ENCODE data around the gene BCAT1. TPM values are rescaled to one million over a fixed set of nuclear protein-coding genes. Genes with fewer than 3 reads are reported as not detected.

Gene BCAT1
- total and polyA plus RNA-seq, 9 of the 15 experiments (the other 6 are each of a cell fraction or from before 2014, with no cell fraction given) = 38.5 to 157 (median 66.8) TPM

DNA sequence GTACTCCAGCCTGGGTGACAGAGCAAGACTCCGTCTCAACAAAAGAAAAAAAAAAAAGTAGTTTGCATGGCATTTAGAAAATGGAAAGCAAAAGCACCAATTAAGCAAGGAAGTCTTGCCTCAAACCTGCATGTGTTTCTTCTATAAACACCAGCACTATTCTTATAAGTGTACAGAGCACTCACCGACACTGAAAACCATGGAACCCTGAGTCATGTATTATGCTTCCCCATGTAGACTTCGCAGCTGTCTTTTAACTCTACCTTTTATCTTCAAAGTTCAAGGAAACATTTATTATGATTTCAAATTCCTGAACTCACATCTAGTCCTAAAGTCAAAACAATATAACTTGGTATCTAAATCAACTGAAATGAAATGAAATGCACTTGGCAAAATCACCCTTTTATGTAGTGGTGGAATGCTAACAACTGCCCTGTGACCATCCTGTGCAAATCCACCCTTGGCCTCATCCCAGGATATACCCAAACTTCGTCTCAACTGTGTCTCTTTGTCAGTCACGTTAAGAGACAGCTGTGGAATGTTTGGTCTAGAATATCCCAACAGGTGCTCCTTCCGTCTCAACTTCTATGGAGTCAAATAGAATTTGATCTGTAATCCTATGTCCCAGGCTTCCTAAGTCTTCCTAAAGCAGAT, 4.8 kb downstream of the BCAT1 start:
- CTCF ChIA-PET (ENCODE audit: low intra/inter-chr PET ratio) = no interaction called here
- Histone ChIP-seq H3K36me3 (ENCODE audit: control insufficient read depth, insufficient read depth, low read length) (peaks cover 60% of the 10 kb centered on the region), H3K4me1 (replicated peaks in 1 of 2; ENCODE audit: control insufficient read depth in 2 of 2, insufficient read depth in 2 of 2, low read length in 2 of 2) (peaks cover 9 to 32% of the 10 kb centered on the region in 2 experiments), H3K4me3 (no peak overlapping the region), H3K9me1 (ENCODE audit: control insufficient read depth, insufficient read depth, low read length) (no peaks in the 10 kb centered on the region), H3K79me2 (ENCODE audit: control insufficient read depth, insufficient read depth, low read length) (peaks cover 99% of the 10 kb centered on the region), H3K9ac (ENCODE audit: insufficient read depth in 1 of 2, low read depth in 2 of 2, low read length in 2 of 2) (peak overlapping the region in 1 of 2 experiments; percentile 94; a peak in 2 of 4 replicates), H3K4me2 (ENCODE audit: insufficient read depth, low read length) (peak overlapping the region; percentile 65), H3K27me3 (ENCODE audit: control insufficient read depth in 2 of 2, insufficient read depth in 2 of 2, low read length in 2 of 2) (no peaks in the 10 kb centered on the region), H3K9me3 (replicated peaks; ENCODE audit: control insufficient read depth, insufficient read depth, low read depth, low read length) (no peaks in the 10 kb centered on the region), H2AFZ (ENCODE audit: low read depth, low read length) (no peak overlapping the region), H3K27ac (ENCODE audit: extremely low read depth, low read depth, low read length) (peak overlapping the region; percentile 90), H4K20me1 (replicated peaks; ENCODE audit: control insufficient read depth, insufficient read depth, low read length) (peaks cover 10% of the 10 kb centered on the region; the same call in 1 of the 2 replicates)
- POLR2A ChIA-PET = interaction anchor here (0.7 to 1.3 kb wide), 5 partner anchors 9 to 1168 kb away, joined by 3 to 4 read pairs (median 3); partner anchors contain the start of genes DNAI7 and ETFRF1
- intact Hi-C loops (cut with micrococcal nuclease) (loop anchor here (10.0 kb wide), 1 partner anchor 249 kb away; no protein-coding TSS in a partner anchor), in situ Hi-C loops (cut with MboI) (no loop called here)
- ATAC-seq (no peak), DNase-seq (ENCODE audit: extremely low read depth in 1 of 4, low spot score in 3 of 4) (no peak), FAIRE-seq (no peak)
- 50% methylated on average over 5 of the region's 6 CpGs for WGBS (ENCODE audit: insufficient coverage, low coverage, missing lambda C conversion rate)
- BruUV-seq (replicated peaks) = no TSS peak
- TF ChIP-seq ZNF165 (CRISPR knock-in tag; IDR thresholded peaks at IDR 0.05; ENCODE audit: borderline replicate concordance) (no peak), CBFA2T3 (IDR thresholded peaks at IDR 0.05) (peak; percentile 27; the same call in 1 of the 2 replicates), RBFOX2 (IDR thresholded peaks at IDR 0.05; ENCODE audit: low read depth, low read length) (peak; percentile 43), MLLT1 (IDR thresholded peaks at IDR 0.05) (peak in 1 of 2 experiments; percentile 52; a peak in 1 of 4 replicates)
- TF ChIP-seq, protein P1, sequence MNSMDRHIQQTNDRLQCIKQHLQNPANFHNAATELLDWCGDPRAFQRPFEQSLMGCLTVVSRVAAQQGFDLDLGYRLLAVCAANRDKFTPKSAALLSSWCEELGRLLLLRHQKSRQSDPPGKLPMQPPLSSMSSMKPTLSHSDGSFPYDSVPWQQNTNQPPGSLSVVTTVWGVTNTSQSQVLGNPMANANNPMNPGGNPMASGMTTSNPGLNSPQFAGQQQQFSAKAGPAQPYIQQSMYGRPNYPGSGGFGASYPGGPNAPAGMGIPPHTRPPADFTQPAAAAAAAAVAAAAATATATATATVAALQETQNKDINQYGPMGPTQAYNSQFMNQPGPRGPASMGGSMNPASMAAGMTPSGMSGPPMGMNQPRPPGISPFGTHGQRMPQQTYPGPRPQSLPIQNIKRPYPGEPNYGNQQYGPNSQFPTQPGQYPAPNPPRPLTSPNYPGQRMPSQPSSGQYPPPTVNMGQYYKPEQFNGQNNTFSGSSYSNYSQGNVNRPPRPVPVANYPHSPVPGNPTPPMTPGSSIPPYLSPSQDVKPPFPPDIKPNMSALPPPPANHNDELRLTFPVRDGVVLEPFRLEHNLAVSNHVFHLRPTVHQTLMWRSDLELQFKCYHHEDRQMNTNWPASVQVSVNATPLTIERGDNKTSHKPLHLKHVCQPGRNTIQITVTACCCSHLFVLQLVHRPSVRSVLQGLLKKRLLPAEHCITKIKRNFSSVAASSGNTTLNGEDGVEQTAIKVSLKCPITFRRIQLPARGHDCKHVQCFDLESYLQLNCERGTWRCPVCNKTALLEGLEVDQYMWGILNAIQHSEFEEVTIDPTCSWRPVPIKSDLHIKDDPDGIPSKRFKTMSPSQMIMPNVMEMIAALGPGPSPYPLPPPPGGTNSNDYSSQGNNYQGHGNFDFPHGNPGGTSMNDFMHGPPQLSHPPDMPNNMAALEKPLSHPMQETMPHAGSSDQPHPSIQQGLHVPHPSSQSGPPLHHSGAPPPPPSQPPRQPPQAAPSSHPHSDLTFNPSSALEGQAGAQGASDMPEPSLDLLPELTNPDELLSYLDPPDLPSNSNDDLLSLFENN (IDR thresholded peaks at IDR 0.05; ENCODE audit: low read depth in 2 of 2, low read length in 2 of 2) = peak in 1 of 2 experiments; percentile 13; a peak in 1 of 4 replicates
